HEK293 (cell line): ENCODE data around the gene TSPO.

Source experiments
- CTCF ChIA-PET: fragments of 350-600 bp; formaldehyde crosslinking; extraction: SDS; loops from one replicate; lab custom pipeline; 2021; ENCODE audit warnings: antibody characterized with exemption; lab: Yijun Ruan, JAX
- POLR2A ChIA-PET: fragments of 300-600 bp; formaldehyde crosslinking; extraction: SDS; loops from one replicate; lab custom pipeline; 2020; ENCODE audit warnings: antibody characterized with exemption, inconsistent platforms; lab: Yijun Ruan, JAX
- H3K27ac ChIP-seq: fragments of 200-500 bp; sonication (Bioruptor generic); 2 replicates; pipeline ENCODE4 v1.5.1; 2014; ENCODE audit warnings: low read depth, low read length, control low read depth, inconsistent platforms; ENCODE audit errors: extremely low read depth
- H3K36me3 ChIP-seq, 2 experiments: fragments of 200-500 bp in 1 of 2; sonication (Bioruptor generic) in 1 of 2; 1 replicate in 1 of 2; 2 replicates in 1 of 2; pipeline ENCODE4 v1.5.1; 2014 to 2017; ENCODE audit warnings: inconsistent platforms in 2 of 2, low read length in 2 of 2; ENCODE audit not compliant: control insufficient read depth in 2 of 2, insufficient read depth in 1 of 2
- H3K4me1 ChIP-seq: fragments of 200-500 bp; sonication (Bioruptor generic); 2 replicates; pipeline ENCODE4 v1.5.1; 2014; ENCODE audit warnings: mild to moderate bottlenecking, low read length, inconsistent platforms; ENCODE audit not compliant: control insufficient read depth, insufficient read depth
- H3K4me3 ChIP-seq: 2 replicates; pipeline ENCODE4 v1.5.1; 2011; ENCODE audit warnings: low read depth, mild to moderate bottlenecking, control low read depth, low read length, moderate library complexity
- H3K9me3 ChIP-seq: fragments of 200-500 bp; sonication (Bioruptor generic); 2 replicates; pipeline ENCODE4 v1.5.1; 2014; ENCODE audit warnings: low read depth, low read length, inconsistent platforms; ENCODE audit not compliant: control insufficient read depth, insufficient read depth
- KLF8 ChIP-seq: fragments of 450-650 bp; formaldehyde crosslinking; IDR thresholded peaks from 2 replicates; pipeline ENCODE4 v1.5.1; 2016; ENCODE audit warnings: missing biosample characterization, missing genetic modification characterization
- RBAK ChIP-seq: fragments of 450-650 bp; formaldehyde crosslinking; IDR thresholded peaks from 2 replicates; pipeline ENCODE4 v1.5.1; 2016; ENCODE audit warnings: missing biosample characterization, missing genetic modification characterization
- ZBTB1 ChIP-seq: fragments of 450-650 bp; formaldehyde crosslinking; IDR thresholded peaks from 2 replicates; pipeline ENCODE4 v1.5.1; 2016; ENCODE audit warnings: missing biosample characterization, missing genetic modification characterization
- ZBTB21 ChIP-seq: fragments of 450-650 bp; formaldehyde crosslinking; IDR thresholded peaks from 2 replicates; pipeline ENCODE4 v1.5.1; 2017; ENCODE audit warnings: missing biosample characterization, missing genetic modification characterization
- ZFP3 ChIP-seq: fragments of 450-650 bp; formaldehyde crosslinking; IDR thresholded peaks from 2 replicates; pipeline ENCODE4 v1.5.1; 2016; ENCODE audit warnings: low read depth, missing biosample characterization, missing genetic modification characterization
- ZFP41 ChIP-seq: fragments of 450-650 bp; formaldehyde crosslinking; IDR thresholded peaks from 2 replicates; pipeline ENCODE4 v1.5.1; 2016; ENCODE audit warnings: missing biosample characterization, missing genetic modification characterization, borderline replicate concordance
- ZFP69B ChIP-seq: fragments of 450-650 bp; formaldehyde crosslinking; IDR thresholded peaks from 2 replicates; pipeline ENCODE4 v1.5.1; 2016; ENCODE audit warnings: missing biosample characterization, missing genetic modification characterization
- ZNF157 ChIP-seq: fragments of 450-650 bp; formaldehyde crosslinking; IDR thresholded peaks from 2 replicates; pipeline ENCODE4 v1.5.1; 2016; ENCODE audit warnings: missing biosample characterization, missing genetic modification characterization
- ZNF561 ChIP-seq: fragments of 450-650 bp; IDR thresholded peaks from 2 replicates; pipeline ENCODE4 v1.5.1; 2018; ENCODE audit warnings: missing biosample characterization, missing genetic modification characterization, borderline replicate concordance
- ZNF692 ChIP-seq: fragments of 450-650 bp; formaldehyde crosslinking; IDR thresholded peaks from 2 replicates; pipeline ENCODE4 v1.5.1; 2016; ENCODE audit warnings: missing biosample characterization, missing genetic modification characterization
- ZNF768 ChIP-seq: fragments of 450-650 bp; formaldehyde crosslinking; IDR thresholded peaks from 2 replicates; pipeline ENCODE4 v1.5.1; 2018; ENCODE audit warnings: missing biosample characterization, mild to moderate bottlenecking, missing genetic modification characterization
- ZNF837 ChIP-seq: fragments of 450-650 bp; formaldehyde crosslinking; IDR thresholded peaks from 2 replicates; pipeline ENCODE4 v1.5.1; 2016; ENCODE audit warnings: missing biosample characterization, missing genetic modification characterization
- ZSCAN18 ChIP-seq: fragments of 450-650 bp; formaldehyde crosslinking; IDR thresholded peaks from 2 replicates; pipeline ENCODE4 v1.5.1; 2016; ENCODE audit warnings: missing biosample characterization, missing genetic modification characterization
- TF ChIP-seq, protein P1 (sequence below): IDR thresholded peaks from 2 replicates; pipeline ENCODE4 v1.6.1; 2011; ENCODE audit warnings: mild to moderate bottlenecking, low read depth, low read length, borderline replicate concordance

TSPO gene

DNA sequence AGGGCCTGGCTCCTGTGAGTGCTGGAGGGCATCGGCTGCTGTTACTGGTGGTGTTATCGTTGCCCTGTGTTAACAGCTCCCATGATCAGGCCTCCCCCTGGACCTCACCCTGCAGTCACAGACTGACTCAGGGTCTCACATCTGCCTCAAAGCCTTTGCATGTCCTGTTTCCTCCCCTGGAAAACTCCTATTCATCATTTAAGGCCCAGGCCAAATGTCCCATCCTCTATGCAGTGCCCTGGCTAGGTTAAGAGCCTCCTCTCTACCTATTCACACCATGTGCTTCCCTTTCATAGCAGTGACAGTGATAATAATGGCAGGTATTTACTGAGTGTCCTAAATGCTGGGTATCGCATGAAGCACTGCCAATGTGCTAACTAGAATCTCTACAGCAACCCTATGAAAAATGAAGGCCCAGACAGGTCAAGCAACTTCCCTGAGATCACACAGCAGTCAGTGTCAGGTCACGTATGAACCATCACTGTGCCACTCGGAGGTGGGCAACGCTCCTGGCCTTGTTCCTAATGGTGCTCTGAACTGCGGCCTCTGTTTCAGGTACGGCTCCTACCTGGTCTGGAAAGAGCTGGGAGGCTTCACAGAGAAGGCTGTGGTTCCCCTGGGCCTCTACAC is 9.3 kb downstream of the TSPO start (continued):
- no peak for TF ChIP-seq ZNF692 (tag by site-specific recombination)
- no peak for TF ChIP-seq ZNF837
- no peak for TF ChIP-seq ZBTB21 (tag by site-specific recombination)
- TF ChIP-seq ZNF768 (tag by site-specific recombination): peak; percentile 87
- TF ChIP-seq ZFP41 (tag by site-specific recombination): no peak
- TF ChIP-seq ZFP3 (tag by site-specific recombination): peak; percentile 82
- no peak for TF ChIP-seq ZBTB1 (tag by site-specific recombination)
- no peak for TF ChIP-seq ZNF561 (tag by site-specific recombination)
- TF ChIP-seq ZSCAN18: no peak
- TF ChIP-seq, protein P1, sequence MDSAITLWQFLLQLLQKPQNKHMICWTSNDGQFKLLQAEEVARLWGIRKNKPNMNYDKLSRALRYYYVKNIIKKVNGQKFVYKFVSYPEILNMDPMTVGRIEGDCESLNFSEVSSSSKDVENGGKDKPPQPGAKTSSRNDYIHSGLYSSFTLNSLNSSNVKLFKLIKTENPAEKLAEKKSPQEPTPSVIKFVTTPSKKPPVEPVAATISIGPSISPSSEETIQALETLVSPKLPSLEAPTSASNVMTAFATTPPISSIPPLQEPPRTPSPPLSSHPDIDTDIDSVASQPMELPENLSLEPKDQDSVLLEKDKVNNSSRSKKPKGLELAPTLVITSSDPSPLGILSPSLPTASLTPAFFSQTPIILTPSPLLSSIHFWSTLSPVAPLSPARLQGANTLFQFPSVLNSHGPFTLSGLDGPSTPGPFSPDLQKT: no peak

GRCh38 chr22:43162412-43163150 is 11.2 kb downstream of the TSPO start:
- Histone ChIP-seq H3K4me1 (no peaks in the 10 kb centered on the region), H3K36me3 (peaks cover 0 to 13% of the 10 kb centered on the region in 2 experiments; a peak in 1 of 3 replicates), H3K4me3 (no peak overlapping the region), H3K27ac (no peak overlapping the region), H3K9me3 (no peaks in the 10 kb centered on the region)
- CTCF ChIA-PET: interaction anchor here (0.7 to 1.4 kb wide), 2 partner anchors 66 to 541 kb away, joined by 3 to 5 read pairs; no protein-coding TSS in a partner anchor
- TF ChIP-seq RBAK (tag by site-specific recombination): no peak
- peak; percentile 48; the same call in 1 of the 2 replicates for TF ChIP-seq KLF8
- POLR2A ChIA-PET: interaction anchor here (0.6 kb wide), 2 partner anchors 13 to 18 kb away, joined by 3 to 5 read pairs; no protein-coding TSS in a partner anchor

DNA sequence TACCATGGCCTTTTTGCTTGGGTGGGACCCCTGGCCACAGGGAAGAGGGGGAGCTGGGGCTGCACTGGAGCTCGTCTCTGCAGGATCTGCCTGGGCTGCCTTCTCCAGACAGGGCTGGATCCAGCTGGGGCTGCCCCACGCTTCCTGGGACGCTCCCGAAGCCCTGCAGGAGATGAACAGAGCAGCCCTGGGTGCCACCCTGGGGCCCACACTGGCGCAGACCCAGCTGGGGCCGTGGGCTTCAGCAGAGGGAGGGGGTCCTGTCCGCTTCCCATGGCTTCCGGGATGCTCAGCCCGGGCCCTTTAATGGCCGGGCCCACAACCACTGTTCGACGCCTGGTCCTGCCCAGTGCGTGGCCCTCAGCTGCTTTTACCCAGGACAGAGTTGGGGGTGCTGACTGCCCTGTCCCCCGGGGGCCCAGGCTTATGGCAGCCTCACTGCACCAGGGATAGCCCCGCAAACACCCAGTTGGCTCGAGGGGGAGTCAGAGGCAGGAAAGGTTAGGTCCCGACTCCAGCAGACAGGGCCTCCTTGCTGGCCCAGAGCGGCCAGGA is 12.0 kb downstream of the TSPO start:
- no peak overlapping the region for H3K27ac ChIP-seq
- ChIA-PET CTCF (interaction anchor here (1.4 kb wide), 1 partner anchor 65 kb away, joined by 5 read pairs; no protein-coding TSS in a partner anchor), POLR2A (interaction anchor here (0.6 kb wide), 1 partner anchor 19 kb away, joined by 5 read pairs; no protein-coding TSS in a partner anchor)
- TF ChIP-seq ZFP69B: peak; percentile 52; the same call in 1 of the 2 replicates
- TF ChIP-seq, protein P1: no peak
- TF ChIP-seq ZNF157: no peak
- no peak overlapping the region for H3K4me3 ChIP-seq
- no peaks in the 10 kb centered on the region for H3K9me3 ChIP-seq
- peaks cover 0 to 21% of the 10 kb centered on the region in 2 experiments; a peak in 1 of 3 replicates for H3K36me3 ChIP-seq
- no peaks in the 10 kb centered on the region for H3K4me1 ChIP-seq
